Mesendoderm (in vitro differentiated cells): Measurements from ENCODE around the gene LCLAT1.

Source experiments
- DNase-seq: peaks from one replicate; pipeline ENCODE4 v3.0.0; 2013
- H2AK5ac ChIP-seq: 2 replicates; pipeline ENCODE4 v1.6.1; 2013; ENCODE audit warnings: low read length, inconsistent platforms
- H2BK120ac ChIP-seq: 2 replicates; pipeline ENCODE4 v1.6.1; 2013; ENCODE audit warnings: low read depth, mild to moderate bottlenecking, low read length, moderate library complexity, mixed read lengths
- H2BK15ac ChIP-seq: replicated peaks from 2 replicates; pipeline ENCODE4 v1.6.1; 2013; ENCODE audit warnings: low read depth, mild to moderate bottlenecking, moderate library complexity
- H2BK5ac ChIP-seq: 2 replicates; pipeline ENCODE4 v1.6.1; 2013; ENCODE audit warnings: low read length, inconsistent platforms
- H3K18ac ChIP-seq: 2 replicates; pipeline ENCODE4 v1.6.1; 2013; ENCODE audit warnings: mild to moderate bottlenecking, low read length, mixed read lengths
- H3K23ac ChIP-seq: one replicate; pipeline ENCODE4 v1.6.1; 2013; ENCODE audit warnings: low read length
- H3K27ac ChIP-seq: 2 replicates; pipeline ENCODE4 v1.5.1; 2013; ENCODE audit warnings: low read depth, mild to moderate bottlenecking, inconsistent platforms, low read length, moderate library complexity
- H3K27me3 ChIP-seq: 2 replicates; pipeline ENCODE4 v1.6.1; 2013; ENCODE audit warnings: low read length, control low read depth, mild to moderate bottlenecking, inconsistent platforms; ENCODE audit not compliant: insufficient read depth, poor library complexity
- H3K36me3 ChIP-seq: 2 replicates; pipeline ENCODE4 v1.6.1; 2013; ENCODE audit warnings: low read length, inconsistent platforms; ENCODE audit not compliant: control insufficient read depth, insufficient read depth
- H3K4ac ChIP-seq: one replicate; pipeline ENCODE4 v1.6.1; 2013; ENCODE audit warnings: low read depth, mild to moderate bottlenecking, low read length, moderate library complexity
- H3K4me1 ChIP-seq: 2 replicates; pipeline ENCODE4 v1.6.1; 2013; ENCODE audit warnings: low read depth, low read length, inconsistent platforms; ENCODE audit not compliant: control insufficient read depth
- H3K4me2 ChIP-seq: 2 replicates; pipeline ENCODE4 v1.6.1; 2013; ENCODE audit warnings: low read length
- H3K4me3 ChIP-seq: 2 replicates; pipeline ENCODE4 v1.5.1; 2013; ENCODE audit warnings: mild to moderate bottlenecking, low read length
- H3K56ac ChIP-seq: one replicate; pipeline ENCODE4 v1.6.1; 2013; ENCODE audit warnings: low read length
- H3K79me1 ChIP-seq: 2 replicates; pipeline ENCODE4 v1.6.1; 2013; ENCODE audit warnings: low read length, inconsistent platforms
- H3K79me2 ChIP-seq: 2 replicates; pipeline ENCODE4 v1.6.1; 2013; ENCODE audit warnings: mild to moderate bottlenecking, low read length; ENCODE audit not compliant: control insufficient read depth, insufficient read depth
- H3K9ac ChIP-seq: 2 replicates; pipeline ENCODE4 v1.6.1; 2013; ENCODE audit warnings: low read length, inconsistent platforms
- H4K5ac ChIP-seq: one replicate; pipeline ENCODE4 v1.6.1; 2013; ENCODE audit warnings: low read length
- H4K8ac ChIP-seq: one replicate; pipeline ENCODE4 v1.6.1; 2013; ENCODE audit warnings: low read depth, mild to moderate bottlenecking, control low read depth, low read length, moderate library complexity
- WGBS: extraction: QIAGEN DNeasy Blood & Tissue Kit; methylation state at CpG from one replicate; pipeline ENCODE4 v1.1.7; 2013; ENCODE audit warnings: low lambda C conversion rate, missing lambda C conversion rate; ENCODE audit not compliant: insufficient coverage; ENCODE audit errors: extremely low coverage; 5-methylcytosine and 5-hydroxymethylcytosine counted together

Gene LCLAT1

GRCh38 chr2:30665761-30666265 lies 218.8 kb downstream of the LCLAT1 start:
- Histone ChIP-seq H4K5ac (no peak overlapping the region), H2BK15ac (no peak overlapping the region), H3K4ac (no peak overlapping the region), H3K4me1 (no peaks in the 10 kb centered on the region), H2BK120ac (no peak overlapping the region), H3K27ac (no peak overlapping the region), H3K23ac (peak overlapping the region; percentile 20), H4K8ac (no peak overlapping the region), H3K27me3 (no peaks in the 10 kb centered on the region), H3K79me2 (no peaks in the 10 kb centered on the region), H3K4me3 (no peak overlapping the region), H3K56ac (no peak overlapping the region), H3K79me1 (no peaks in the 10 kb centered on the region), H3K18ac (no peak overlapping the region), H3K36me3 (no peaks in the 10 kb centered on the region), H2BK5ac (no peak overlapping the region), H2AK5ac (no peak overlapping the region), H3K4me2 (no peak overlapping the region), H3K9ac (no peak overlapping the region)
- no peak for DNase-seq
- no CpG with 5 or more reads among the region's 3 CpGs for WGBS

- Histone ChIP-seq H3K9ac (no peak overlapping the region), H2AK5ac (no peak overlapping the region), H3K27ac (no peak overlapping the region), H2BK15ac (no peak overlapping the region), H4K5ac (no peak overlapping the region), H2BK120ac (no peak overlapping the region), H3K4me2 (no peak overlapping the region), H3K79me1 (no peaks in the 10 kb centered on the region), H2BK5ac (no peak overlapping the region), H3K18ac (no peak overlapping the region), H3K23ac (no peak overlapping the region), H3K4ac (no peak overlapping the region), H3K4me1 (no peaks in the 10 kb centered on the region), H3K27me3 (no peaks in the 10 kb centered on the region), H3K56ac (no peak overlapping the region), H3K36me3 (no peaks in the 10 kb centered on the region), H4K8ac (no peak overlapping the region), H3K79me2 (no peaks in the 10 kb centered on the region), H3K4me3 (no peak overlapping the region)
- DNase-seq = no peak
- no CpG with 5 or more reads among the region's 4 CpGs for WGBS
These were observed 219.3 kb downstream of the LCLAT1 start for GRCh38 chr2:30666266-30666874.

- no peak overlapping the region for H3K27ac ChIP-seq
- H3K27me3 ChIP-seq = no peaks in the 10 kb centered on the region
- H3K4ac ChIP-seq = no peak overlapping the region
- no peak overlapping the region for H2BK15ac ChIP-seq
- no CpG with 5 or more reads among the region's 2 CpGs for WGBS
- H4K8ac ChIP-seq = no peak overlapping the region
- H3K18ac ChIP-seq = no peak overlapping the region
- no peaks in the 10 kb centered on the region for H3K79me2 ChIP-seq
- H2BK120ac ChIP-seq = no peak overlapping the region
- H3K4me1 ChIP-seq = no peaks in the 10 kb centered on the region
- H3K23ac ChIP-seq = no peak overlapping the region
- H3K4me3 ChIP-seq = no peak overlapping the region
- no peak overlapping the region for H3K56ac ChIP-seq
- peak; percentile 62 for DNase-seq
- H2AK5ac ChIP-seq = no peak overlapping the region
- no peak overlapping the region for H3K4me2 ChIP-seq
- no peaks in the 10 kb centered on the region for H3K79me1 ChIP-seq
- no peak overlapping the region for H4K5ac ChIP-seq
- no peak overlapping the region for H3K9ac ChIP-seq
- no peak overlapping the region for H2BK5ac ChIP-seq
- no peaks in the 10 kb centered on the region for H3K36me3 ChIP-seq
These were observed 223.4 kb downstream of the LCLAT1 start for GRCh38 chr2:30670453-30670852.

- Histone ChIP-seq H3K4me3 (no peak overlapping the region), H2AK5ac (no peak overlapping the region), H3K79me2 (no peaks in the 10 kb centered on the region), H2BK120ac (no peak overlapping the region), H3K79me1 (no peaks in the 10 kb centered on the region), H3K9ac (no peak overlapping the region), H3K4ac (no peak overlapping the region), H2BK15ac (no peak overlapping the region), H3K4me2 (no peak overlapping the region), H3K18ac (no peak overlapping the region), H3K27me3 (no peaks in the 10 kb centered on the region), H4K8ac (no peak overlapping the region), H4K5ac (no peak overlapping the region), H3K4me1 (no peaks in the 10 kb centered on the region), H3K23ac (no peak overlapping the region), H3K36me3 (no peaks in the 10 kb centered on the region), H2BK5ac (no peak overlapping the region), H3K27ac (no peak overlapping the region), H3K56ac (no peak overlapping the region)
- WGBS = no CpG with 5 or more reads among the region's 4 CpGs
- DNase-seq = no peak
These were observed 226.1 kb downstream of the LCLAT1 start for GRCh38 chr2:30673127-30673526.

- Histone ChIP-seq H3K79me1 (no peaks in the 10 kb centered on the region), H3K4ac (no peak overlapping the region), H3K4me3 (no peak overlapping the region), H3K27me3 (no peaks in the 10 kb centered on the region), H3K9ac (no peak overlapping the region), H3K56ac (no peak overlapping the region), H3K4me1 (no peaks in the 10 kb centered on the region), H2BK5ac (no peak overlapping the region), H2BK120ac (no peak overlapping the region), H3K23ac (no peak overlapping the region), H4K8ac (no peak overlapping the region), H2BK15ac (no peak overlapping the region), H4K5ac (no peak overlapping the region), H3K4me2 (no peak overlapping the region), H3K36me3 (no peaks in the 10 kb centered on the region), H3K27ac (no peak overlapping the region), H2AK5ac (no peak overlapping the region), H3K18ac (no peak overlapping the region), H3K79me2 (no peaks in the 10 kb centered on the region)
- DNase-seq = no peak
- no CpG with 5 or more reads among the region's 2 CpGs for WGBS
These were observed 228.7 kb downstream of the LCLAT1 start for GRCh38 chr2:30675758-30676157.

- no peak overlapping the region for H3K4me2 ChIP-seq
These were observed 230.2 kb downstream of the LCLAT1 start for GRCh38 chr2:30677231-30677630.

More at GRCh38 chr2:30677231-30677630, 230.2 kb downstream of the LCLAT1 start:
- Histone ChIP-seq H3K23ac (no peak overlapping the region), H3K4me3 (no peak overlapping the region), H2BK15ac (no peak overlapping the region), H4K5ac (no peak overlapping the region), H3K79me2 (no peaks in the 10 kb centered on the region), H2AK5ac (no peak overlapping the region), H3K27me3 (no peaks in the 10 kb centered on the region), H3K9ac (no peak overlapping the region), H3K27ac (no peak overlapping the region), H3K4ac (no peak overlapping the region), H3K4me1 (no peaks in the 10 kb centered on the region), H3K18ac (no peak overlapping the region), H3K36me3 (no peaks in the 10 kb centered on the region), H3K79me1 (no peaks in the 10 kb centered on the region), H4K8ac (no peak overlapping the region), H2BK5ac (no peak overlapping the region), H2BK120ac (no peak overlapping the region), H3K56ac (no peak overlapping the region)
- DNase-seq = no peak
